ENCODE results near the gene OTUB2. TPM values are rescaled to one million over a fixed set of nuclear protein-coding genes. Genes with fewer than 3 reads are reported as not detected.

The OTUB2 gene
- total RNA-seq (1 to 10 TPM in 2 of 7 donors, under 1 TPM in 5; 0.23 to 1.1 (median 0.56) TPM), polyA plus RNA-seq (under 1 TPM; 0.07 to 0.29 (median 0.08) TPM)
- long read RNA-seq, donor 1, result 0 reads
- long read RNA-seq, donor 2, partial matches to known transcripts, result 0 of 1 reads
- long read RNA-seq, donor 2, other reads (novel, unspliced or antisense), result 0 of 1 reads

GRCh38 chr14:94026173-94026888 lies at the start of gene OTUB2:
Gene OTUB2, plus strand, starts transcription at chr14:94026340. Its CDS starts 198 bp downstream, at chr14:94026538.
- H3K27ac ChIP-seq, result peak within 1 kb of the TSS in 4 of 8 donors; percentile 5 to 68 (median 39)
- peak within 1 kb of the TSS; percentile 45 to 88 (median 61) for H3K4me3 ChIP-seq
- peak; percentile 96 for DNase-seq
- H3K9me3 ChIP-seq, result no peaks in the 10 kb centered on the region
- peaks cover 0 to 38% (median 18%) of the 10 kb centered on the region in 6 donors for H3K4me1 ChIP-seq
- no peaks in the 10 kb centered on the region for H3K36me3 ChIP-seq
- peaks cover 0 to 5% (median 0%) of the 10 kb centered on the region in 7 donors for H3K27me3 ChIP-seq (replicated peaks in 1 of 7)
- 0 to 2% (median 1%) methylated on average over 22 to 74 of the region's 74 CpGs for WGBS, 5 donors
- intact Hi-C loops (cut with DNase I; ENCODE audit: low total_unique reads), result no loop called here
- TF ChIP-seq POLR2AphosphoS5 (IDR thresholded peaks at IDR 0.05), result peak; percentile 27 to 70 (median 61)
- TF ChIP-seq POLR2A (IDR thresholded peaks at IDR 0.05), result no peak

- Histone ChIP-seq H3K4me3 (peak within 1 kb of the TSS in 4 of 8 donors; percentile 0 to 44 (median 18)), H3K36me3 (no peaks in the 10 kb centered on the region), H3K4me1 (peaks cover 4 to 56% (median 21%) of the 10 kb centered on the region in 6 donors), H3K27ac (peak within 1 kb of the TSS in 7 of 8 donors; percentile 5 to 67 (median 61)), H3K27me3 (replicated peaks in 1 of 7) (peaks cover 0 to 41% (median 0%) of the 10 kb centered on the region in 7 donors), H3K9me3 (peaks cover 0 to 11% (median 9%) of the 10 kb centered on the region in 8 donors)
- TF ChIP-seq, protein P1, sequence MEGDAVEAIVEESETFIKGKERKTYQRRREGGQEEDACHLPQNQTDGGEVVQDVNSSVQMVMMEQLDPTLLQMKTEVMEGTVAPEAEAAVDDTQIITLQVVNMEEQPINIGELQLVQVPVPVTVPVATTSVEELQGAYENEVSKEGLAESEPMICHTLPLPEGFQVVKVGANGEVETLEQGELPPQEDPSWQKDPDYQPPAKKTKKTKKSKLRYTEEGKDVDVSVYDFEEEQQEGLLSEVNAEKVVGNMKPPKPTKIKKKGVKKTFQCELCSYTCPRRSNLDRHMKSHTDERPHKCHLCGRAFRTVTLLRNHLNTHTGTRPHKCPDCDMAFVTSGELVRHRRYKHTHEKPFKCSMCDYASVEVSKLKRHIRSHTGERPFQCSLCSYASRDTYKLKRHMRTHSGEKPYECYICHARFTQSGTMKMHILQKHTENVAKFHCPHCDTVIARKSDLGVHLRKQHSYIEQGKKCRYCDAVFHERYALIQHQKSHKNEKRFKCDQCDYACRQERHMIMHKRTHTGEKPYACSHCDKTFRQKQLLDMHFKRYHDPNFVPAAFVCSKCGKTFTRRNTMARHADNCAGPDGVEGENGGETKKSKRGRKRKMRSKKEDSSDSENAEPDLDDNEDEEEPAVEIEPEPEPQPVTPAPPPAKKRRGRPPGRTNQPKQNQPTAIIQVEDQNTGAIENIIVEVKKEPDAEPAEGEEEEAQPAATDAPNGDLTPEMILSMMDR (IDR thresholded peaks at IDR 0.05 in 8 of 11, conservative IDR thresholded peaks at IDR 0.05 in 3 of 11), result no peak
- TF ChIP-seq POLR2A (IDR thresholded peaks at IDR 0.05), result no peak
- peak in 1 of 3 donors; percentile 5 for TF ChIP-seq POLR2AphosphoS5 (IDR thresholded peaks at IDR 0.05)
- intact Hi-C loops (cut with DNase I; ENCODE audit: low total_unique reads), result no loop called here
- WGBS, 5 donors, result 11 to 19% (median 16%) methylated on average over 12 of the region's 12 CpGs
- no peak for DNase-seq
Measured at GRCh38 chr14:93976477-93977057, 49.6 kb upstream of the OTUB2 start, which contains the start of gene ASB2. Gene ASB2, minus strand, starts transcription at chr14:93976570. Its CDS starts 12,031 bp downstream, at chr14:93964539.

GRCh38 chr14:93977171-93977570 lies 49.0 kb upstream of the OTUB2 start:
- Histone ChIP-seq H3K36me3 (no peaks in the 10 kb centered on the region), H3K27me3 (replicated peaks in 1 of 7) (peaks cover 0 to 45% (median 0%) of the 10 kb centered on the region in 7 donors), H3K4me3 (no peak overlapping the region), H3K4me1 (peaks cover 4 to 50% (median 19%) of the 10 kb centered on the region in 6 donors), H3K27ac (peak overlapping the region in 4 of 8 donors; percentile 50 to 67 (median 58)), H3K9me3 (peaks cover 0 to 11% (median 9%) of the 10 kb centered on the region in 8 donors)
- intact Hi-C loops (cut with DNase I; ENCODE audit: low total_unique reads), result no loop called here
- no peak for DNase-seq
- TF ChIP-seq, protein P1 (IDR thresholded peaks at IDR 0.05 in 8 of 11, conservative IDR thresholded peaks at IDR 0.05 in 3 of 11), result no peak
- TF ChIP-seq POLR2AphosphoS5 (IDR thresholded peaks at IDR 0.05) (no peak), POLR2A (IDR thresholded peaks at IDR 0.05) (no peak)
- 66 to 92% (median 88%) methylated on average over 5 of the region's 5 CpGs for WGBS, 5 donors

DNA sequence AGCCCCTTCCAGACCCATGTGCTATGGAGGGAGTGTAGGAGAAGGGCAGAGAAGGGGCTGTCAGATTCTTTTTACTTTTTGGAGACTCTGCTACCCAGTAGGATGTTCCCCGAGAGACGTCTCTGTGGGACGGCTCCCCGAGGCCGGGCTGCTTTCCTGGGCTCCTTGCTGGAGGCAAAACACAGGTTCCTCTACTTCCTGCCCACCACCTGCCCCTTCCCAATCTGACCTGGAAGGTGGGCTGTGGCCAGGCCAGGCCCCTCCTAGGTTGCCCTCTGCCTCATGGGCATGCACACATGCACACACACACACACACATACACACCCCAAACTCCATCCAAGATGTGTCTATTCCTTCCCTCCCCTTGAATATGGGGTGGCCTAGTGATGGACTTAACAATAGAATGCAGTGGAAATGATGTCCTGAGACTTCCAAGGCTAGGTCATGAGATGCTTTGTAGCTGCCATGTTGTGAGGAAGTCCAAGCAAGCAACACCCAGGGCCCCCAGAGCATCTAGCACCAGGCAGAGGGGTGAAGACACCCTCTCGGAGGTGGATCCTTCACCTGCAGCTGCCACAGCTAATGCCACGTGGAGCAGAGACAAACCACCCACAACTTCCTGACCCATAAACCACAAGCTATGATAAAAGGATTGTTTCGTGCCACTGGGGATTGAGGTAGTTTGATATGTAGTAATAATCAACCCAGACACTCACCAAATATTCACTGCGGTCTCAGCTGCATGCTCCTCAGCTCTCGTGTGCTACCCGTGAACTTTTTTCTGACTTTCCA lies 48.2 kb upstream of the OTUB2 start:
- Histone ChIP-seq H3K36me3 (no peaks in the 10 kb centered on the region), H3K27ac (peak overlapping the region in 5 of 8 donors; percentile 14 to 50 (median 34)), H3K9me3 (peaks cover 0 to 11% (median 9%) of the 10 kb centered on the region in 8 donors), H3K27me3 (replicated peaks in 1 of 7) (peaks cover 0 to 53% (median 0%) of the 10 kb centered on the region in 7 donors), H3K4me3 (no peak overlapping the region), H3K4me1 (peaks cover 4 to 46% (median 19%) of the 10 kb centered on the region in 6 donors)
- WGBS, 5 donors, result 55 to 68% (median 58%) methylated on average over 9 to 11 of the region's 11 CpGs
- no peak for DNase-seq
- TF ChIP-seq POLR2AphosphoS5 (IDR thresholded peaks at IDR 0.05), result peak in 2 of 3 donors; percentile 30 to 41
- TF ChIP-seq, protein P1 (IDR thresholded peaks at IDR 0.05 in 8 of 11, conservative IDR thresholded peaks at IDR 0.05 in 3 of 11), result no peak
- intact Hi-C loops (cut with DNase I; ENCODE audit: low total_unique reads), result no loop called here
